ENCODE measurements around the gene OIT3.
"Not testable (repeated sequence)": the region's sequence is repeated elsewhere in the genome, so short reads cannot be mapped to it uniquely, and the experiment has no call there.

OIT3 gene

DNA sequence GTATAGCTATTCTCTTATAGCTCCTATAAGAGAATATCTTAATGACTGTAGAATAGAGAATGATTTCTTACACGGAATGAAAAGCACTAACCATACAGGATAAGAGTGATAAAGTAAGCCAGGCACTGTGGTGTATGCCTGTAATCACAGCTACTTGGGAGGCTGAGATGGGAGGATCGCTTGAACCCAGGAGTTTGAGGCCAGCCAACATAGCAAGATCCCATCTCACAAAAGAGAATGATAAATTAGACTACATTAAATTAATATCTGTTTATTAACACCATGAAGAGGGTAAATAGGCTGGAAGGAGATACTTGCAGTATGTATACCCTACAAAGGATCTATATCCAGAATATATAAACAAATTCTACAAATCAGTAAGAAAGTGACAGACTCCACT, 12.2 kb upstream of the OIT3 start:
- Histone ChIP-seq H3K27ac (ENCODE audit: low read length) (no peak overlapping the region), H3K4me1 (ENCODE audit: control insufficient read depth, low read depth, low read length) (peaks cover 17% of the 10 kb centered on the region), H3K9ac (ENCODE audit: low read length) (no peak overlapping the region), H3K27me3 (ENCODE audit: control insufficient read depth, insufficient read depth, low read length) (no peaks in the 10 kb centered on the region), H3K9me3 (ENCODE audit: control insufficient read depth, low read depth, low read length) (no peaks in the 10 kb centered on the region), H3K4me3 (ENCODE audit: low read length) (no peak overlapping the region), H3K36me3 (ENCODE audit: control insufficient read depth, low read depth, low read length) (peaks cover 3% of the 10 kb centered on the region)

GRCh38 chr10:72883861-72884260, 9.7 kb upstream of the OIT3 start:
- Histone ChIP-seq H3K36me3 (ENCODE audit: control insufficient read depth, low read depth, low read length) (peaks cover 3% of the 10 kb centered on the region), H3K27me3 (ENCODE audit: control insufficient read depth, insufficient read depth, low read length) (no peaks in the 10 kb centered on the region), H3K9ac (ENCODE audit: low read length) (no peak overlapping the region), H3K4me3 (ENCODE audit: low read length) (no peak overlapping the region), H3K27ac (ENCODE audit: low read length) (no peak overlapping the region), H3K9me3 (ENCODE audit: control insufficient read depth, low read depth, low read length) (no peaks in the 10 kb centered on the region), H3K4me1 (ENCODE audit: control insufficient read depth, low read depth, low read length) (peaks cover 36% of the 10 kb centered on the region)

DNA sequence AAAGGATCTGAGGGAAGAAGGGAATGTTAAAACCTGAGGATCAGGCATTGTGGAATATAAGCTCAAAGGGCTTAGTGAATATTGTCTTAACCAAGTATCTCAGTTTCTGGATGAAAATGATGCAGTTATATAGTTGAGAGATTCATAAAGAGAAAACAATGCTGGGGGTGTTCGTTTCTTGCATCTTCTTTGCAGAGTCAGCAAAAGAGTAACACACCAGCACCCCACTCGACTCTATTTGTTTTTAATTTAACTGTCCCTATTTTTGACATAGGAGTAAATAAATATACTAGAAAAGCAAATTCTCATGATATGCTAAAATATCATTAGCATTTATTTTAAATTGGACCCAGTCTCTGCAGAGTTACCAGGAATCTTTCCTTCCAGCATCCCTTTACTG, 7.6 kb upstream of the OIT3 start:
- H3K4me1 ChIP-seq (ENCODE audit: control insufficient read depth, low read depth, low read length), result peaks cover 36% of the 10 kb centered on the region
- no peak overlapping the region for H3K4me3 ChIP-seq (ENCODE audit: low read length)
- no peak overlapping the region for H3K27ac ChIP-seq (ENCODE audit: low read length)
- H3K9me3 ChIP-seq (ENCODE audit: control insufficient read depth, low read depth, low read length), result no peaks in the 10 kb centered on the region
- H3K9ac ChIP-seq (ENCODE audit: low read length), result no peak overlapping the region
- H3K36me3 ChIP-seq (ENCODE audit: control insufficient read depth, low read depth, low read length), result peaks cover 3% of the 10 kb centered on the region
- no peaks in the 10 kb centered on the region for H3K27me3 ChIP-seq (ENCODE audit: control insufficient read depth, insufficient read depth, low read length)

DNA sequence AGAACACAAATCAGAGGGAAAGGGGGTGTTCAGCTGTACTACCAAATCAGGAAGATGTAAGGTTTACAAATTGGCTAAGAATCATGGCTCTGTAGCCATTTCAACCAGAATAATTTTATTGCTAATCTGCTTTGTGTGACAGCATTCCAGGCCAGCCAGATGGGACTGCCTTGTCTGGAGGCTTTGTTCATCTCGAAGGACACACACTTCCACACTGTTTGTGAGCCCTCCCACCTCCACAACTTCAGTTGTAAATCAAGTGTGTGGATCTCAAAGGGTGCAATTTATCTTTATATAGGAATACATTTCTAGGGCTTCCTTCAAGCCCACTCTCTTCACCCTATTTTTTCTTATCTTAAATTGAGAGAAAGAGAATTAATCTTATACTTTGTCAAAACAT, 6.9 kb upstream of the OIT3 start:
- Histone ChIP-seq H3K9ac (ENCODE audit: low read length) (peak overlapping the region; percentile 37), H3K4me1 (ENCODE audit: control insufficient read depth, low read depth, low read length) (peaks cover 36% of the 10 kb centered on the region), H3K36me3 (ENCODE audit: control insufficient read depth, low read depth, low read length) (peaks cover 3% of the 10 kb centered on the region), H3K27ac (ENCODE audit: low read length) (peak overlapping the region; percentile 54), H3K4me3 (ENCODE audit: low read length) (peak overlapping the region; percentile 41), H3K9me3 (ENCODE audit: control insufficient read depth, low read depth, low read length) (no peaks in the 10 kb centered on the region), H3K27me3 (ENCODE audit: control insufficient read depth, insufficient read depth, low read length) (no peaks in the 10 kb centered on the region)

GRCh38 chr10:72887043-72887442, 6.5 kb upstream of the OIT3 start:
- Histone ChIP-seq H3K9me3 (ENCODE audit: control insufficient read depth, low read depth, low read length) (no peaks in the 10 kb centered on the region), H3K4me1 (ENCODE audit: control insufficient read depth, low read depth, low read length) (peaks cover 36% of the 10 kb centered on the region), H3K9ac (ENCODE audit: low read length) (peak overlapping the region; percentile 37), H3K27ac (ENCODE audit: low read length) (peak overlapping the region; percentile 72), H3K4me3 (ENCODE audit: low read length) (peak overlapping the region; percentile 41), H3K36me3 (ENCODE audit: control insufficient read depth, low read depth, low read length) (peaks cover 3% of the 10 kb centered on the region), H3K27me3 (ENCODE audit: control insufficient read depth, insufficient read depth, low read length) (no peaks in the 10 kb centered on the region)

DNA sequence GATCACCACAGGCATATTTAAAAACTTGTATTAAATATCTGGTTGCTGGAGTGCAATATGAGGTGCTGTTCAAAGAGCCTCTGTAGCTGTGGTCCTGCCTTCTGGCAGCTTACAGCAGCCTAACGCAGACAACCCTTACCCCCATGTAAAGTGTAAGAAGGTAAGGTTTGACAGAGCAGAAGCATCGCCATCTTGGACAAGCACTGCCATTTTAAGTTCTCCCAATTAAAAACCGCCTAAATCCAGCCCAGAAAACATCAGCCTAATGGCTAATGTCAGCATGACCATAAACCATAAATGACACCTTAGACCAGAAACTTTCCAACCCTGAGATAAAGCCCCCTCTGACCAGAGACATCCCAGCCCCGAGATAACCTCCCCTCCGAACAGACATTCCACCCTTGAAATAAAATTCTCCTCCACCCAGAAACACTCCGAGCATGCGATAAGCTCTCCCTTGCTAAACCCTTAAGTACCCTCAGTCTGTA, 5.3 kb upstream of the OIT3 start:
- peaks cover 36% of the 10 kb centered on the region for H3K4me1 ChIP-seq (ENCODE audit: control insufficient read depth, low read depth, low read length)
- no peak overlapping the region for H3K9ac ChIP-seq (ENCODE audit: low read length)

GRCh38 chr10:72889391-72889831, 4.1 kb upstream of the OIT3 start:
- Histone ChIP-seq H3K27ac (ENCODE audit: low read length) (no peak overlapping the region), H3K4me1 (ENCODE audit: control insufficient read depth, low read depth, low read length) (peaks cover 36% of the 10 kb centered on the region), H3K27me3 (ENCODE audit: control insufficient read depth, insufficient read depth, low read length) (no peaks in the 10 kb centered on the region), H3K9ac (ENCODE audit: low read length) (no peak overlapping the region), H3K4me3 (ENCODE audit: low read length) (no peak overlapping the region), H3K36me3 (ENCODE audit: control insufficient read depth, low read depth, low read length) (no peaks in the 10 kb centered on the region), H3K9me3 (ENCODE audit: control insufficient read depth, low read depth, low read length) (no peaks in the 10 kb centered on the region)

More for the DNA sequence above, 5.3 kb upstream of the OIT3 start:
- H3K27ac ChIP-seq (ENCODE audit: low read length), result no peak overlapping the region
- no peak overlapping the region for H3K4me3 ChIP-seq (ENCODE audit: low read length)
- no peaks in the 10 kb centered on the region for H3K9me3 ChIP-seq (ENCODE audit: control insufficient read depth, low read depth, low read length)
- no peaks in the 10 kb centered on the region for H3K27me3 ChIP-seq (ENCODE audit: control insufficient read depth, insufficient read depth, low read length)
- peaks cover 3% of the 10 kb centered on the region for H3K36me3 ChIP-seq (ENCODE audit: control insufficient read depth, low read depth, low read length)

DNA sequence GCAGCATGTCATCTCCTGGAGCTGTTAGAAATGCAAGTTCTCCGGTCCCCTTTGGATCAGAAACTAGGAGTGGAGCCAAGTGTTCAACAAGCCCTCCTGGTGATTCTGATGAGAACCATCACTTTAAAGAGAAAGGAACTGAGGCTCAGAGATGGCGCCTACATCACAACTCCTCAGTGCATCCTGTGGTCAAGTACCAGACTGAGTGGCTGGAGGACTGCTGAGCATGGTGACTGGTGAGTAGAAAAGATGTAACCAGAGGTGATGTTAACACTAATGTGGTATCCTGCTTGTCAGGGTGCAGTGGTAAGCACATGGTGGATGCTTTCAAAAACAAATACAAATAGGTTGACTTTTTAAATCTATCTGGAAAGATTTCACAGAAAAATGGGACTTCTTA, 3.5 kb upstream of the OIT3 start:
- no peak overlapping the region for H3K27ac ChIP-seq (ENCODE audit: low read length)
- no peaks in the 10 kb centered on the region for H3K36me3 ChIP-seq (ENCODE audit: control insufficient read depth, low read depth, low read length)
- H3K4me1 ChIP-seq (ENCODE audit: control insufficient read depth, low read depth, low read length), result peaks cover 31% of the 10 kb centered on the region
- H3K9ac ChIP-seq (ENCODE audit: low read length), result no peak overlapping the region
- no peak overlapping the region for H3K4me3 ChIP-seq (ENCODE audit: low read length)
- no peaks in the 10 kb centered on the region for H3K27me3 ChIP-seq (ENCODE audit: control insufficient read depth, insufficient read depth, low read length)
- no peaks in the 10 kb centered on the region for H3K9me3 ChIP-seq (ENCODE audit: control insufficient read depth, low read depth, low read length)

DNA sequence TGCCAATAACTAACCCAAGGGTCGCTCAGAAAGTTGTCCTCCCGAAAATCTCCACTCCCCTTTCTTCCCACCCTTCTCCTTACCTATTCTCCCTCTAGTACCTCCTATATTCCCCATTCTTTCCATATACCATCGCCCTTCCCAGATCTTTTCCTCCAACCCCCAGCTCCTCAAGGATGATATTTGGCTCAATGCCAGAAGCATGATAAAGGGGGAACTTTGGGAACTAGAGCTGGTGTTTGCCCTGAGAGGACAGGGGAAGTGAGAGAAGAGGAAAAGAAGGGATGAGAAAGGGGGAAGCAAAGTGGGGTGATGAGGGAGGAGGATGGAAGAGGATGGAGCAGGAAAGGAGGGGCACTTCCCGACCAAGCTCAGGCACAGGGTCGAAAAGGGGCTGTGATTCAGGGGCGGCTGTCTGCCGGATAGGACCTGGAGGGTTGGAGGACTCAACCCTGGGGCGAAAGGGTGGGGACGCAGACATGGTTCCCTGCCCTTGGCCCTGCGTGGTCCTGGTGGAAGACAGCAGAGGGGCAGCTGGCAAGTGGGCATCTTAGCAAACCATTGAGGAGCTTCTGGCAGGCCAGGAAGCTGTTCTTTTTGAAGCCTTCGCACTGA, 1.8 kb downstream of the OIT3 start:
- Histone ChIP-seq H3K36me3 (ENCODE audit: control insufficient read depth, low read depth, low read length) (no peaks in the 10 kb centered on the region), H3K9me3 (ENCODE audit: control insufficient read depth, low read depth, low read length) (no peaks in the 10 kb centered on the region), H3K4me1 (ENCODE audit: control insufficient read depth, low read depth, low read length) (no peaks in the 10 kb centered on the region), H3K27ac (ENCODE audit: low read length) (no peak overlapping the region), H3K9ac (ENCODE audit: low read length) (no peak overlapping the region), H3K27me3 (ENCODE audit: control insufficient read depth, insufficient read depth, low read length) (no peaks in the 10 kb centered on the region), H3K4me3 (ENCODE audit: low read length) (no peak overlapping the region)

GRCh38 chr10:72898616-72899015, 5.1 kb downstream of the OIT3 start:
- no peaks in the 10 kb centered on the region for H3K4me1 ChIP-seq (ENCODE audit: control insufficient read depth, low read depth, low read length)
- H3K4me3 ChIP-seq (ENCODE audit: low read length), result no peak overlapping the region
- H3K36me3 ChIP-seq (ENCODE audit: control insufficient read depth, low read depth, low read length), result no peaks in the 10 kb centered on the region
- H3K9me3 ChIP-seq (ENCODE audit: control insufficient read depth, low read depth, low read length), result no peaks in the 10 kb centered on the region
- no peak overlapping the region for H3K27ac ChIP-seq (ENCODE audit: low read length)
- H3K27me3 ChIP-seq (ENCODE audit: control insufficient read depth, insufficient read depth, low read length), result no peaks in the 10 kb centered on the region
- no peak overlapping the region for H3K9ac ChIP-seq (ENCODE audit: low read length)

- Histone ChIP-seq H3K27ac (ENCODE audit: low read length) (no peak overlapping the region), H3K4me3 (ENCODE audit: low read length) (no peak overlapping the region), H3K27me3 (ENCODE audit: control insufficient read depth, insufficient read depth, low read length) (no peaks in the 10 kb centered on the region), H3K9me3 (ENCODE audit: control insufficient read depth, low read depth, low read length) (no peaks in the 10 kb centered on the region), H3K4me1 (ENCODE audit: control insufficient read depth, low read depth, low read length) (no peaks in the 10 kb centered on the region), H3K9ac (ENCODE audit: low read length) (no peak overlapping the region), H3K36me3 (ENCODE audit: control insufficient read depth, low read depth, low read length) (no peaks in the 10 kb centered on the region)
Observed at GRCh38 chr10:72899545-72899944, 6.0 kb downstream of the OIT3 start.

DNA sequence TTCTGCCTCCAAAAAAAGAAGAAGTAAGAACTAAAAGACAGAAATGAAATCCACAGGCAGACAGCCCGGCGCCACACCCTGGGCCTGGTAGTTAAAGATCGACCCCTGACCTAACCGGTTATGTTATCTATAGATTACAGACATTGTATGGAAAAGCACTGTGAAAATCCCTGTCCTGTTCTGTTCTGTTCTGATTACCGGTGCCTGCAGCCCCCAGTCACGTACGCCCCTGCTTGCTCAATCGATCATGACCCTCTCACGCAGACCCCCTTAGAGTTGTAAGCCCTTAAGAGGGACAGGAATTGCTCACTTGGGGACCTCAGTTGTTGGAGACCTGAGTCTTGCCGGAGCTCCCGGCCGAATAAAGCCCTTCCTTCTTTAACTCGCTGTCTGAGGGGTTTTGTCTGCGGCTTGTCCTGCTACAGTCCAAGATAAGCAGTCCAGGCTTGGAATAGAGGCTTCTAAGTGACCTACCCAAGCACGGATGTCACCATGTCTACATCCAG, 10.5 kb downstream of the OIT3 start:
- H3K9me3 ChIP-seq (ENCODE audit: control insufficient read depth, low read depth, low read length); H3K4me3 ChIP-seq (ENCODE audit: low read length); H3K36me3 ChIP-seq (ENCODE audit: control insufficient read depth, low read depth, low read length); H3K4me1 ChIP-seq (ENCODE audit: control insufficient read depth, low read depth, low read length); H3K27ac ChIP-seq (ENCODE audit: low read length); H3K27me3 ChIP-seq (ENCODE audit: control insufficient read depth, insufficient read depth, low read length); H3K9ac ChIP-seq (ENCODE audit: low read length): not testable (repeated sequence)
